ENCODE results near the gene DDX49. TPM values are rescaled to one million over a fixed set of nuclear protein-coding genes. Genes with fewer than 3 reads are reported as not detected.

The DDX49 gene
- total RNA-seq, 4 donors from 2014 or later, result 31.8 to 61.2 (median 35.5) TPM

DNA sequence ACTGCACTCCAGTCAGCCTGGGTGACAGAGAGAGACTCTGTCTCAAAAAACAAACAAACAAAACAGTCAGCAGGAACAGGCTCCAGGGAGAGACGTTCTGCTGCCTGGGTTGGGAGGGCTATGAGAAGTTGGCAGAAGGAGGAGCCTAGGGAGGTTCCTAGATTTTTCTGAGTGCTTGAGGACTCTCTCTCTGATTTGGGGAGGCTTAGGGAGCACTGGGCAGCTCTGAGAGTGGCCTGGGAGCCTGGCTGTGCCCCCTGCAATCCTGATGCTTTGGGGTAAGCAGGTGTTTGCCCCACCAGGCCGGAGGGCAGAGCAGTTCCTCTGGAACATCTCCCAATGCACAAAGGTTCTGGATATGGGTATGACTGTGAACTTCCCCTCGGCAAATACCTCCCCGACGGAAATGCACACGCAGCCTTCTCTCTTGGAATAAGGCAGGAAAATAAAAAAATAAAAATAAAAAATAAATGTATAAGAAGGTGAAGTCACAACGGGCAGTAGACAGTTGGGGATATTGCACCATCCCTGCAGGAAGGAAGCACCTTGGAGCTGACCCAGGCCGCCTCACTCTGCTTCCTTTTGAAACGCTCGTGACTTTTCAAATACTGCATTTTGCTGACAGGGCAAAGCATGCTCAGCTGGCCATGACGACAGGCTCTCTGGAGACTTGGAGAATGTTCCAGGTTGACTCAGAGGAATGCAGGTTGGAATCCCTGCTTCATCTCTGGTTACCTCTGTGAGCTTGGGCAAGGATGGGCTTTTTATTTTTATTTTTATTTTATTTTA is 48.0 kb downstream of the DDX49 start:
- Histone ChIP-seq H3K4me1 (peaks cover 0 to 30% (median 10%) of the 10 kb centered on the region in 4 donors), H3K9me3 (no peaks in the 10 kb centered on the region), H3K4me3 (no peak overlapping the region), H3K36me3 (no peaks in the 10 kb centered on the region), H3K27ac (peak overlapping the region; percentile 52 to 89 (median 72)), H3K27me3 (peaks cover 0 to 13% of the 10 kb centered on the region in 2 donors)
- WGBS, 2 donors, result 37 to 46% methylated on average over 11 of the region's 11 CpGs
- DNase-seq (ENCODE audit: low spot score in 2 of 2), result peak; percentile 23 to 57
- no peak for TF ChIP-seq POLR2A (IDR thresholded peaks at IDR 0.05)
- TF ChIP-seq, protein P1, sequence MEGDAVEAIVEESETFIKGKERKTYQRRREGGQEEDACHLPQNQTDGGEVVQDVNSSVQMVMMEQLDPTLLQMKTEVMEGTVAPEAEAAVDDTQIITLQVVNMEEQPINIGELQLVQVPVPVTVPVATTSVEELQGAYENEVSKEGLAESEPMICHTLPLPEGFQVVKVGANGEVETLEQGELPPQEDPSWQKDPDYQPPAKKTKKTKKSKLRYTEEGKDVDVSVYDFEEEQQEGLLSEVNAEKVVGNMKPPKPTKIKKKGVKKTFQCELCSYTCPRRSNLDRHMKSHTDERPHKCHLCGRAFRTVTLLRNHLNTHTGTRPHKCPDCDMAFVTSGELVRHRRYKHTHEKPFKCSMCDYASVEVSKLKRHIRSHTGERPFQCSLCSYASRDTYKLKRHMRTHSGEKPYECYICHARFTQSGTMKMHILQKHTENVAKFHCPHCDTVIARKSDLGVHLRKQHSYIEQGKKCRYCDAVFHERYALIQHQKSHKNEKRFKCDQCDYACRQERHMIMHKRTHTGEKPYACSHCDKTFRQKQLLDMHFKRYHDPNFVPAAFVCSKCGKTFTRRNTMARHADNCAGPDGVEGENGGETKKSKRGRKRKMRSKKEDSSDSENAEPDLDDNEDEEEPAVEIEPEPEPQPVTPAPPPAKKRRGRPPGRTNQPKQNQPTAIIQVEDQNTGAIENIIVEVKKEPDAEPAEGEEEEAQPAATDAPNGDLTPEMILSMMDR (IDR thresholded peaks at IDR 0.05), result no peak
- peak; percentile 76 to 78 for TF ChIP-seq EP300 (IDR thresholded peaks at IDR 0.05)

DNA sequence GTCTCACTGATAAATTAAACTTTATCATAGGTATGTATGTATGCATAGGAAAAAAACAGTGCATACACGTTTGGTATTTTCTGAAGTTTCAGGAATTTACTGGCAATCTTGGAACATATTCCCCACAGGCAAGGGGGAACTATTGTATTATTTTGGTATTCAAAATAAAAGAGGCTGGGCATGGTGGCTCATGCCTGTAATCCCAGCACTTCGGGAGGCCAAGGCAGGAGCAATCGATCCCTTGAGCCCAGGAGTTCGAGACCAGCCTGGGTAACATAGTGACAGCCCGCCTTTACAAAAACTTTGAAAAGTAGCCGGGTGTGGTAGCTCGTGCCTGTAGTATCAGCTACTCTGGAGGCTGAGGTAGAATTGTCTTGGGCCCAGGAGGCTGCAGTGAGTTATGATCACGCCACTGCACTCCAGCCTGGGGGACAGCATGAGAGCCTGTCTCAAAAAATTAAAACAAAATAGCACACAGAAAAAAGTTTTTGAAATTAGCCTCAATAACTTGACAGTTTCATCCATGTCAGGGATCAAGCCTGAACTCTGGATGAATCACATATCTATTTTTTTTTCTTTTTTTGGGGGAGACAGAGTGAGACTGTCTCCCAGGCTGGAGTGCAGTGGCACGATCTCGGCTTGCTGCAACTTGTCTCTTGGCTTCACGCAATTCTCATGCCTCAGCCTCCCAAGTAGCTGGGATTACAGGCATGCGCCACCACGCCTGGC is 50.6 kb downstream of the DDX49 start:
- TF ChIP-seq POLR2A (IDR thresholded peaks at IDR 0.05), result no peak
- TF ChIP-seq, protein P1 (IDR thresholded peaks at IDR 0.05), result no peak
- no peak for DNase-seq (ENCODE audit: low spot score in 2 of 2)
- H3K4me1 ChIP-seq, result peaks cover 0 to 36% (median 10%) of the 10 kb centered on the region in 4 donors
- H3K9me3 ChIP-seq, result no peaks in the 10 kb centered on the region
- WGBS, 2 donors, result 62 to 69% methylated on average over 13 of the region's 13 CpGs
- H3K36me3 ChIP-seq, result no peaks in the 10 kb centered on the region
- H3K4me3 ChIP-seq, result no peak overlapping the region
- H3K27me3 ChIP-seq, result no peaks in the 10 kb centered on the region
- H3K27ac ChIP-seq, result peak overlapping the region; percentile 49 to 89 (median 73)

DNA sequence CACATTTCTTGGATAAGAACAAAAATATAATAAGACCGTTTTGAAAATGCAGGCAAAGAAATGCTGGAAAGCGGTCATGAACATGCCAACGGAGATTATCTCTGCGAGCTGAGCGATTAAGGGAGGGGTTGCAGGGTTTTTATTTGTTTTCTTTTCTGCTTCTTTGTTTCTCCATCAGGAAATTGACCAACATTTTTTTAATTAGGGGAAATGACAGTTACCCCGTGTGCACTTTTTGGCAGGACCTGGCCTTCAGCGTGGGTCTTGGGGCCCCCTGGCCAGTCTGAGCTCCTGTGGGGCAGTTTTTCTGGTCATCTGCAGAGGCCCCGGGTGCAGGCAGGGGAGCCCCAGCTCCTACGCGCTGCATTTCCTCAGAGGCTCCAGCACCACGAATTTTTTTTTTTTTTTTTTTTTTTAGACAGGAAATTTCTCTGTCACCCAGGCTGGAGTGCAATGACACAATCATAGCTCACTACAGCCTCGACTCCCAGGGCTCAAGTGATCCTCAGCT is 52.8 kb downstream of the DDX49 start:
- WGBS, 2 donors, result 28 to 36% methylated on average over 12 of the region's 12 CpGs
- H3K4me3 ChIP-seq, result no peak overlapping the region
- peaks cover 0 to 36% (median 10%) of the 10 kb centered on the region in 4 donors for H3K4me1 ChIP-seq
- H3K9me3 ChIP-seq, result no peaks in the 10 kb centered on the region
- no peak for DNase-seq (ENCODE audit: low spot score in 2 of 2)
- no peaks in the 10 kb centered on the region for H3K36me3 ChIP-seq
- no peaks in the 10 kb centered on the region for H3K27me3 ChIP-seq
- H3K27ac ChIP-seq, result peak overlapping the region in 3 of 4 donors; percentile 14 to 62 (median 60)
- no peak for TF ChIP-seq EP300 (IDR thresholded peaks at IDR 0.05)
- TF ChIP-seq, protein P1 (IDR thresholded peaks at IDR 0.05), result no peak
- TF ChIP-seq POLR2A (IDR thresholded peaks at IDR 0.05), result no peak

DNA sequence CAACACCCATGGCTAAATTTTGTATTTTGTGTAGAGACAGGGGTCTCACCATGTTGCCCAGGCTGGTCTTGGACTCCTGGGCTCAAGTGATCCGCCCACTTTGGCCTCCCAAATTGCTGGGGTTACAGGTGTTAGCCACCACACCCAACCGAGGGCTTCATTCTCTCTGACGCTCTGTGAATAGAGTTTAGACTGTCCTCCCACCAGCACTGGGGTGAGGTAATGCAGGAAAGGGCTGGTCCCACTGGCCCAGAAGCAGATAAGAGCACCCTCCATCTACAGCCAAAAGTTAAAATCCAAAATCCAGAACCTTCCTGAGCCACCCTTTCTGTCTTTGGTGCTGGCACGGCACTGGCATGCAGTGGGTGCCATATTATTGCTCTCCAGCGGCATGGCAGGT is 53.3 kb downstream of the DDX49 start:
- Histone ChIP-seq H3K36me3 (no peaks in the 10 kb centered on the region), H3K4me3 (no peak overlapping the region), H3K9me3 (no peaks in the 10 kb centered on the region), H3K4me1 (peaks cover 0 to 32% (median 10%) of the 10 kb centered on the region in 4 donors), H3K27ac (peak overlapping the region in 2 of 4 donors; percentile 60 to 62), H3K27me3 (no peaks in the 10 kb centered on the region)
- no peak for DNase-seq (ENCODE audit: low spot score in 2 of 2)
- TF ChIP-seq, protein P1 (IDR thresholded peaks at IDR 0.05), result no peak
- TF ChIP-seq EP300 (IDR thresholded peaks at IDR 0.05), result no peak
- TF ChIP-seq POLR2A (IDR thresholded peaks at IDR 0.05), result no peak
- 77 to 79% methylated on average over 5 of the region's 5 CpGs for WGBS, 2 donors

DNA sequence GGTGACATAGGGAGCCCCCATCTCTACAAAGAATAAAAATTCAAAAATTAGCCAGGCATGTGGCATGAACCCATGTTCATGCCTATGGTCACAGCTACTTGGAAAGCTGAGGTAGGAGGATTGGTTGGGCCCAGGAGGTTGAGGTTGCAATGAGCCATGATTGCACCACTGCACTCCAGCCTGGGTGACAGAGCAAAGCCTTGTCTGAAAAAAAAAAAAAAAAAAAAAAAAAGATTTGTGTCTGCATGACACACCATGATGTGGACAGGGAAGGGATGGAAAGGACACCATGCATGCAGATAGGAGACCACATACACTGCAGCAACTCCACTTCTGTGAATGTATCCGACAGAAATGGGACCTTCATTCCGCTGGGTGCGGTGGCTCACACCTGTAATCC is 55.5 kb downstream of the DDX49 start:
- H3K4me3 ChIP-seq, result no peak overlapping the region
- H3K36me3 ChIP-seq, result no peaks in the 10 kb centered on the region
- peaks cover 0 to 20% (median 6%) of the 10 kb centered on the region in 4 donors for H3K4me1 ChIP-seq
- no peaks in the 10 kb centered on the region for H3K27me3 ChIP-seq
- H3K27ac ChIP-seq, result no peak overlapping the region
- no peak for DNase-seq (ENCODE audit: low spot score in 2 of 2)
- TF ChIP-seq EP300 (IDR thresholded peaks at IDR 0.05) (no peak), POLR2A (IDR thresholded peaks at IDR 0.05) (no peak)
- TF ChIP-seq, protein P1 (IDR thresholded peaks at IDR 0.05), result no peak
- no peaks in the 10 kb centered on the region for H3K9me3 ChIP-seq
- WGBS, 2 donors, result 94 to 96% methylated on average over 3 of the region's 3 CpGs
